Pons (tissue), 1 donor: ENCODE results near the gene GEN1.

Source experiments
- DNase-seq: peaks from one replicate; pipeline ENCODE4 v3.0.0-alpha.2; 2016; ENCODE audit warnings: low spot score

Gene GEN1

DNA sequence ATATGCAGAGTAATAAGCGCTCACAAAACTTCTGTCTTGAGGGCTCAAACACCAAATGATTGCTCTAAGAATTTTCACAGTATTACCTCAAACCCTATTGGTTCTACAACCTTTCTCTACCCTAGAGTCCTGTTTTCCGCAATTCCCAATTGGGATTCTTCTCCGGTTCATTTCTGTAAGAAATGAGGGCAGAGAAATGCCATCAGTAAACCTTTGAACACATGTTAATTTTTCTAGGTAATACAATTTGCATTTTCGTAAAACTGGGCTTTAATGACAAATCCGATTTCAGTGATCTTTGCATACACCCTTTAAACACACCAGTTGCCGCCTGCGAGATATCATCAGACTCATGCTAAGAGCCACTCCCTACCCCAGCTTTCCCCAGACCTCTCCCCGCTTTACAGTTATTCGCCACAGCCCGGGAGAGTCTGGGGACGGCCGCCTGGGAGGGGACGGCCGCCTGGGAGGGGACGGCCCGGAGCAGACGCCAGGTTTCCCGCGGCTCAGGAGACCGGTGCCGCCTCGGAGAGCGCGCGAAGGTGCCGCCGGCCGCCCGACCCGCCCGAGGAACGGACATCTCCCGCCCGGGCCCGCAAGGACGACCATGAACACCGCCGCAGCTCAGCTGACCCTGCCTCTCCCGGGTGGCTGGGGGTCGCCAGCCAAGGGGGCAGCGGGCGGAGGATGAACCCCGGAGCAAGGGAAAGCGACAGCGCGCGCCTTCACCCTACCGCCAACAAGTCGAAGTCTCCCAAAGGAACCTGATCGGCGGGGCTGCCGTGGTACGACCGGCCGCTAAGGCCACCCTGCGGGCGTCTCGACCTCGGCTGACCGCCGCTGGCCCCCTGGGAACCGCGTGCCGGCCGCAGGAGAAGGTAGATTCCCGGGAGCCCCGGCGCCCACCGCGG, 791 bp upstream of the GEN1 start:
- peak; percentile 10 for DNase-seq

DNA sequence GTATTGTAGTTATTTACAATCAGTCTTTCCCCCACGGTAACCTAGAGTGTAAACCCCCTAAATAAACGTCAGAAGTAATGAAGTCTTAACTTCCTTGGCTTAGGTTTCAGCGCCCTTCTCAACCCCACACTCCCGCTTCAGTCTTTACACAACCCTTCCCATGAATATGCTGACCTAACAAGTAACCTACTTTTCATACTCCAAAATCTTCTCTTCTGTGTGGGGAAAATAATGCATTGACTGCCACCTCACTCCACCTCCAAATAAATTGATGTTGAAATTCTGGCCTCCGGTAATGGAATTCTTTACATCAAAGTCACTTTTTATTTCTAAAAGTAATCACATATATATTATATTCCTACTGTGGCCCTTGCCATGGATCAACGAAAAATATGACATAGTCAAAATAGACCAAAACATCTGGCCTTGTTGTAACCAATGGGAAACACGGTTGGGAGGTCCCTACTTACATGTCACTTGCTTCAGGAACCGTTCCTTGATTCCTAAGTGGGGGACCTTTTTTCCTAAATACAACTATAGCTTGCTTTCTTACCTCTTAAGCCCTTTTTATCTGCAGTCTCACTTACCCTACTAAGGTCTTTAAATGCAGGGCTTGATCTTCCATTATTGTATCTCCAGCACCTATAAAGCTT, 961 bp downstream of the GEN1 start:
- no peak for DNase-seq

DNA sequence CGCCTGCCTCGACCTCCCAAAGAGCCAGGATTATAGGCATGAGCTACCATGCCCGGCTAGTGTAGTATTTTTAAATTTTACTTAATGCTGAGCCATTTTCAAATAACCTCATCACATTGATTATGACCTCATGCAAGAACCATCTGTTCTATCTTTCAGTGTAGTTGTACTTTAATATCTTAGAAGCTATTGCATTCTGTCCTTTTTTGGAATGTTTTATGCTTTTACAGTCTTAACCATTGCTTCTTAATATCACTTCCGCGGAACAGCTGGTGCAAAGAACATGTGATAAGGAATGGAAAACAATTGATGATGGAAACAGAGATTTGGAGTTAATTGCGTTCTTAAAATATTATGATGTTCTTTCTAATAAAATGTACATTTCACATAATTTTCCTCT, 2.7 kb downstream of the GEN1 start:
- DNase-seq: no peak

DNA sequence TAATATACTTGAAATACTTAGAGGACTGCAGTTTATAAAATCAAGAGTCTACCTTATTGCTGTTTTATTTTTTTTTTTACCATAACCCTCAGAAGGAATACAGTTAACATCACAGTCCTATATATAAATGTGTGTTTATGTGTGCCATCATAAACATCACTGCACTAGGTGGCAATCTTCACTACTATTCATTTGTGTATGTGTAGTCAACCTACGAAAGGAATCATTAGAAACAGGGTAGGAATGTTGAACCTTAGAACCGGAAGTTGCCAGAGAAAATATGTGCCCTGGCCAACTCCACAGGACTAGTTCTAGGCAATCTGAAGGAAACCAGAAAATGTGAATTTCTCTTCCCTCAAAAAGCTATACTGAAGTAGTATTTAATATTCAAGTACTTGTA, 3.4 kb downstream of the GEN1 start:
- DNase-seq: no peak

DNA sequence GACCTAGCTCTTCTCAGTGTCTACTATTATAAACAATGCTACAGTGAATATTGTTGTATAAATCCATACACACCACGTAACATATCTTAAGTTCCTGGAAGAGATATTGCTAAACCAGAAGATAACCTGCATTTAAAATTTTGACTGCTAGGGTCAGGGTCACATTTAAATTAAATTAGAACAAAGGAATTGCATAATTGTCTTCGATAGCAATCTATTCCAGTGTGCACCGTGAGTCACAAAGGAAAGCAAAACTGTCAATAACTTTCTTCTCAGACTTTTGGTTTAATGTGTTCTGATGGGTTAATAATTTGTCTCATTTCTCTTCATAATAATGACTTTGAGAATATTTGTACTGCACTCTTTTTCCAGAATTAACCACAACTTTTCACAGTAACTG, 4.2 kb downstream of the GEN1 start:
- no peak for DNase-seq

DNA sequence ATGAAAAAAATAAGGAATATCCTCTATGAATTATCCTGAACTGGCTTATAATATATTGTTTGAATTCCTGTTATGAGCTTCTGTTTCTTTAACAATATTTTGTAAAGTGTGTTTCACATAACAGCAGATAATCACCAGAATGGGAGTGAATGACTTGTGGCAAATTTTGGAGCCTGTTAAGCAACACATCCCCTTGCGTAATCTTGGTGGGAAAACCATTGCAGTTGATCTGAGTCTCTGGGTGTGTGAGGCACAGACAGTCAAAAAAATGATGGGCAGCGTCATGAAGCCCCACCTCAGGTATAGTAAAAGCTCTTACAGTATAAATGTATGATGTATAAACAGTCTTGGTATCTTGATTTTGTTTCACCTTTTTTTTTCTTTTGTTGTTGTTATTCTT, 5.9 kb downstream of the GEN1 start:
- no peak for DNase-seq

DNA sequence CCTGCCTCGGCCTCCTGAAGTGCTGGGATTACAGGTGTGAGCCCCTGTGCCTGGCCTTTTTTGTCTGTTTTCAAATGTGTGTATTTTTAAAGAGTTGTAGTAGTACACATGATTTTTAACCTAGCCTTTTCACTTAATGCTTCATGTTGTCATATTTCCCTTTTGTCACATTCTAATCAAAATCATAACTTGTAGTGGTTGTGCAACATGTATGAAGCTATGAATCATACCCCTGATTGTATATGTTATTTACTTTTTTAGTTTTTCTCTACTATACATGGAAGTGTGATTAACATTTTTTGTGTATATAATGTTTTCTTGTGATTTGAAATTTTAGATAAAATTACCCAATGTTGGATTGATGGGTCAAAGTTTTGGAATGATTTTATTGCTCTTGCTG, 8.5 kb downstream of the GEN1 start:
- no peak for DNase-seq

DNA sequence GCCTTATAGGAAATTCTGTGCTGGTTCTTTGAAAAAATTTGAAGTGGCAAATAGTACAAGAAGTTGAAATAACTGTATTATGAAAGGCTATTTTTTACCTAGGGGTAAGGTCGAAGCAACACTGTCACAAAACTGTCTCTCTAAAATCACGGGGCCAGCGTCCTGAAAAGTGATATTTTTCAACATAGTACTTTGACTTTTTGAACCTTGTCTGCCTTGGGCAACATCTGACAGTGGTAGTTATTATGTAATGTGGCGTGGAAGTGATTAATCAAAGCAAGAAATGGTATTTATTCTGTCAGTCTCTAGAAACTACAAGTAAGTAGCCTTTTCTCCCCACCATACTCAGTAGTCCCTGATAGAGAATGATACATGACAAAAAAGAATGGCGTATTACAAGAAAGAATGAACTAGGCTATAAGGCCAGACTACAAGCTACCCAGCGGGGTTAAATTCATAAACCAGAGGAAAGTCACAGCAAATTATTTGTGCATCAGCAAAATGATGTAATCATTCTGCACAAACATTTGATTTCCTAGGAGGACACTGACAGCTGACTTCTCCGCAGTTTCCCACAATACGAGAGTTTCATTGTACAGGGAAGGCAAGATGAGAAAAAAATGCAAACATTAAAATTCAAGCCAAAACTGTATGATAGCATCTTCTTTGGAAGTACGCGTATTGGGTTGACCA, 9.8 kb downstream of the GEN1 start:
- DNase-seq: no peak

DNA sequence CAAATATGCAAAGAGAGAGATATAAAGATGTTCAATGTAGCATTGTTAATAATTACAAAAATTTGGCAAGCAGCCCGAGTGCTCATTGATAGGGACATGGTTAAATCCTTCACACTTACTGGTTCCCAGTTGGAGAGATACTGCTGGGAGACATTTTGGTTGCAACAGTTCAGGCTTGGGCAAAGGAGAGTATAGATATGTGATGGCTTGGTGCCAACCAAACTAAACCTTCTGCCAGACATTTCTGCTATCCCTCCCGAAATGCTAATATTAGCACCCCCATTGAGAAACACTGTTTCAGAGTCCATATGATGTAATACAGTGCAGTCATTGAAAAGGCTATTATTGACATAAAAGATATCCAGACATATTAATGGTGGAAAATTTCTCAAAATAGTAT, 11.5 kb downstream of the GEN1 start:
- no peak for DNase-seq

DNA sequence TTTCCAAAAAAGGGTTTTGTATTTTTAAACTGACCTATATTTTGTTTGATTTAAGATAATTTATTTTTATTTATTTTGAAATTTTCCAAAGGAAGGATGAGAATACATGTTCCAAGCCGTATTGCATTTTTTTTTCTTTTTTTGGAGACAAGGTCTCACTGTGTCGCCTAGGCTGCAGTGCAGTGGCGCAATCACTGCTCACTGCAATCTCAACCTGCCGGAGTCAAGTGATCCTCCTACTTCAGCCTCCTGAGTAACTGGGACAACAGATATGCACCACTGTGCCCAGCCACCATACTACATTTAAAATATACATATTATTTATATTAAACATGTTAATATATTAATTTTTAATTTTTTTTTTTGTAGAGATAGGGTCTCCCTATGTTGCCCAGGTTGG, 15.0 kb downstream of the GEN1 start:
- no peak for DNase-seq

DNA sequence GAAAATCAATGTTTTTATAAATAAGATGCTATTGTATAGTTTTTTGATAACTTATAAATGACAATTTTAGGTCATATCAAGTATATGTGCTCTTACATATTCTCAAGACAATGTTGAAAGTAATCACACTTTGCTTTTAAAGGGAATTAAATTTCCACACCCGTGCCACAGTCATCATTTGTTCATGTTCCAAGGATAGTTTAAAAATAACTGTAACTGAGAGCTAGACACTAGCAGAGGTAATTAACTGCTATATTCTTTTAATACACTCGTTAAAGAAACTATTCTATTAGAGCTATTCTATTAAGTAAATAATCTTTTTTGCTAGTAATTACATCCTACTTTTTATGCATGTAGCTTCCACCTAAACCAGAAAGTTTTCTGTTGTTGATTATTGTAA, 18.0 kb downstream of the GEN1 start:
- no peak for DNase-seq

DNA sequence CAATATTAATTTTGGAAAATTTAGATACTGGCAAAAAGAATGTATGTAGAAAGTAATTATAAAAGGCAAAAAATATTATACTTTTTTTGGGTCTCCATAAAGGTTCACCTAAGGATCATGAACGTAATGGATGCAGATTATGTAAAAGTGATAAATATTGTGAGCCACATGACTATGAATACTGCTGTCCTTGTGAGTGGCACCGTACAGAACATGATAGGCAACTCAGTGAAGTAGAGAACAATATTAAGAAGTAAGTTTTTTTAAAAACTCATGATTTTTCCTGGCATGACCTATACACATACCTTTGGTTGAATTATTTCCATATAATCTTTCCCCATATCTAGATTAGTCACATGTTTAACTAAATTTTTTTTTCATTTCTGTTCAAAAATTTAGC, 18.6 kb downstream of the GEN1 start:
- DNase-seq: no peak

DNA sequence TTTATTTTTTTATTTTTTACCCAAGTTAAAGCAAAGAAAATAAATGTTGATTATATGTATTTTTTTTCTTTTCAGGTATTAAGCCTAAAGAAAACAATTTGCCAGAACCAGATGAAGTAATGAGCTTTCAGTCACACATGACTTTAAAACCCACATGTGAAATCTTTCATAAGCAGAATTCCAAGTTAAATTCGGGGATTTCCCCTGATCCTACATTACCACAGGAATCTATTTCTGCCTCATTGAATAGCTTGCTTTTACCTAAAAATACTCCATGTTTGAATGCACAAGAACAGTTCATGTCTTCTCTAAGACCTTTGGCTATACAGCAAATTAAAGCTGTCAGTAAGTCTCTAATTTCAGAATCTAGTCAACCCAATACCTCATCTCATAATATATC, 26.6 kb downstream of the GEN1 start:
- no peak for DNase-seq

DNA sequence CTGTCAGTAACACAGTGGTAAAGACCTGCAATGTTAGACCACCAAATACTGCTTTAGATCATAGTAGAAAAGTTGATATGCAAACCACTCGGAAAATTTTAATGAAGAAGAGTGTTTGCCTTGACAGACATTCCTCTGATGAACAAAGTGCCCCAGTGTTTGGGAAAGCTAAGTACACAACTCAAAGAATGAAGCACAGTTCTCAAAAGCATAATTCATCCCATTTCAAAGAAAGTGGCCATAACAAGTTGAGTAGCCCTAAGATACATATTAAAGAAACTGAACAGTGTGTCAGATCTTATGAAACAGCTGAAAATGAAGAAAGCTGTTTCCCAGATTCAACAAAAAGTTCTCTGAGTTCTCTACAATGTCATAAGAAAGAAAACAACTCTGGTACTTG, 27.5 kb downstream of the GEN1 start:
- DNase-seq: no peak

DNA sequence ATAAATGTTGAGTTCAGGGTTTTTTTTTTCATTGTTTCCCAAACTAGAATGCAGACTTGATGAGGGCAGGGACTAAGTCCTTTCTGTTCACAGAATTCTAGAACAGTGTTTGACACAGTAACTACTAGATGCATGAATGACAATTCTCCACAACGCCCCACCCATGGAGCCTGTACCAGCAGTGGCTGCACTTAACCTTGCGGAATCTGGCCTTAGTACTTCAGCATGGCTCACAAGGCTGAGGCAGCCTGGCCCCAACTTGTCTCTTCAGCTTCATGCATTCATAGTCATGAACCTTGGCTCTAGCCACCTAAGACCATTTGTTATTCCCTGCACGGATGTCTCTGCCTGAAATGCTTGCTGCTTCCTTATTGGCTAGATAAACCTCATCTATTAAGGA, 32.8 kb downstream of the GEN1 start:
- DNase-seq: no peak

DNA sequence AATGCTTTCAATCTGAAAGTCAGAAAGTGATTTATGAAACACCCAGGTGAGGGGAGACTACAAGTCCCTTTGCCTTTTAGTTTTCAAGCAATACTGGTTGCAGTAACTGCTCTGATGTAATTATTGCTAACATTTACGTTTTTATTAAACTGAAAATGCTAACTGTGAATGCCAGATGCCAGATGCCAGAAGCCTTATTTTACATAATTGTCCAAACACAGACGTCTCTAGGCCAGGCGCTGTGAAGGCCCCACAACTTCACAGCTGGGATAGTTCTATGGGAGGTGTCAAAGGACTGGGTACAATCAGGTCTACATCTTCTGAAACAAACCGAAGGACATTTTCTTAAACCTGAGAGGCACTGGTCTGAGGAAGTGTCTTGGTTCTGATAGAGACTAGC, 34.8 kb downstream of the GEN1 start:
- no peak for DNase-seq

DNA sequence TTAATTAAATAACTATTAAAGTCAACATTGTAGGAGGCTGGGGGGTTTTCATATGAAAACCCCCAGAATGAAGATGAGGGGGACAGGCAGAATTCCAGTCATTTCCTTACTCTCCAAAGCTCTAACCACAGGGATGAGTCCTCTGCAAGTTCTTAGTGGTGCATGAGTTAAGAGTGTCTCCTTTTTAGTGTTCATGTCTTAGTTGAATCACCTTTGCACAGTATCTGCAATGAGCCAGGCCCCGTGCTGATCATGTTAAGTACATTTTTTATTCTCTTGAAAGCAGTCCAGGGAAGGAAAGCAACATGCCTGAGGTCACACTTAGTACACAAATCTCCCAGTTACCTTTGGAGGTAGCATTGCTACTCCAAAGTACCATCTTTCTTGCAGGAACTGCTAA, 36.6 kb downstream of the GEN1 start:
- no peak for DNase-seq

DNA sequence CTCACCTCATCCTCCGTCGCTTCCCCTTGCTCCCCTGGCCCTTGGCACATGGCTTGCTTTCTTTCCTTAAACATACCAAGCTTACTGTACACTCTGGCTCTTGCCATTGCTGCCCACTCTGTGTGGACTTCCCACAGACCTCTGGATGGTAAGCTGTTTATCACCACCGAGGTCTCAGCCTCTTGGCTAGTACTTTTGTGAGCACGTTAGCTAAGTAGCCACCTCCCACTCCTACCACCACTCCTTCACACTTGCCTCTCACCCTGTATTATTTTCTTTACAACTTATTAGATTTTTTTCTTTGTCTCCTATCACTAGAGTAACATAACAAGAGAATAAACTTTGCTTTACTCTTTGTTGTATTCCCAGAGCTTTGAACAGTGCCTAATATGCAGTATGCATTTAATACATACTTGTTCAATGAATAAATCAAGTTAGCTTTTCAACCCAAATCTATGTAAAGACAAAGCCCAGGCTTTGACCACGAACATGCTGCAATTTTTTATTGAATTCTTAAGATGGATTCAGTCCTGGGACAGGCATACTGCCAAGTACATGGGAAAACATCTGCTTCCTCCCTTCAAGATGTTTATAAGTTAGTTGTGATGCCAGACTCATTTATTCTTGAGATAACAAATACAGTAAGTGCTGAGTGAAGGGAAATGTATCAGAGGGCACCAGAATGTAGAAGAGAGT, 37.3 kb downstream of the GEN1 start:
- no peak for DNase-seq

DNA sequence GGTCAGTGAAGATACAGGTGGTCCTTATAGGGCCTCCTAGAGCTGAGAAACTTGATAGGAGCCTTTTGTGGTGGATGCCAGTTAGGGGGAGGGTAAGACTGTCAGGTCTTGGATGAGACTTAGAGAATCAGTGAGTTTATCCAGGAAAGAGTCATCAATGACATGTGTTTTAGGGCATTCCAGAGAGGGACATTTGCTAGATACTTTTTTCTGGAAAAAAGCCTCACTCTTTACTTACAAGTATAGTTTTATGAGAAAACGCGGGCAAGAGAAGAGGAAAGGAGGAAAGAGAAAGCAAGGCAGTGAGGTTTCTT, 37.8 kb downstream of the GEN1 start:
- no peak for DNase-seq

DNA sequence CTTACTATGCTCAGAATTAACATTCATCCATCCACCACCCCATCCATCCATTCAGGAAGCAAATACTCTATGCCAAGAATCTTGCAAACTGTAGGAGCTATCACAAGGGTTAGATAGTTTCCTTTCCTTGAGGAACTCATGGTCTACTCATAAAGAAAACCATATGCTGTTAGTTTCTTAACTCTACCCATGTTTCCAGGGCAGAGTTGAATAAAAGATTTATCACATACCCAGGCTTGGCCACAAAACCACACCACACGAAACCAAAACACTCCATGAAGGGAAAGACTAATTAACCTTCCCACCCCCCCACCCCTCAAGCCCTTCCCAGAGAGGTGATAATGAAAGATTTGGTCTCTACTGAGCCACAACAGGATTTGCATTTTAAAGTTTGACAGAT, 38.6 kb downstream of the GEN1 start:
- no peak for DNase-seq

DNA sequence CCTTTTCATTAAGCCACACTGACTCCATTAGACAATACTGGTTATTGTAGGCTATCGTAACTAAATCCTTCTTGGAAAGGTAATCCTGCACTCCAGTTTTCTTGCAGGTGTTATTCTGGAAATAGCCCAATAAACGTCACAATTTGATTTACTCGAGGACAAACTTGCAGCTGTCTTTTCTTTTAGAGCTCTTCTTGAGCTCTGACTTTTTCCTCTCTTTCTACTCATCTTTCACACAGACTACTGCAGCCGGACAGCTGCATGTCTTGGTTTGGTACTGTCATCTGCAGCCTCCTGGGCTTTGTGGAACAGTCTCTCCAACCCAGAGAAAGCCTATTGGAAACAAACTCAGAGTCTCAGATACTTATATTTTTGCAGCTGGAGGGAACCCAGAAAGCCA, 39.4 kb downstream of the GEN1 start:
- no peak for DNase-seq

DNA sequence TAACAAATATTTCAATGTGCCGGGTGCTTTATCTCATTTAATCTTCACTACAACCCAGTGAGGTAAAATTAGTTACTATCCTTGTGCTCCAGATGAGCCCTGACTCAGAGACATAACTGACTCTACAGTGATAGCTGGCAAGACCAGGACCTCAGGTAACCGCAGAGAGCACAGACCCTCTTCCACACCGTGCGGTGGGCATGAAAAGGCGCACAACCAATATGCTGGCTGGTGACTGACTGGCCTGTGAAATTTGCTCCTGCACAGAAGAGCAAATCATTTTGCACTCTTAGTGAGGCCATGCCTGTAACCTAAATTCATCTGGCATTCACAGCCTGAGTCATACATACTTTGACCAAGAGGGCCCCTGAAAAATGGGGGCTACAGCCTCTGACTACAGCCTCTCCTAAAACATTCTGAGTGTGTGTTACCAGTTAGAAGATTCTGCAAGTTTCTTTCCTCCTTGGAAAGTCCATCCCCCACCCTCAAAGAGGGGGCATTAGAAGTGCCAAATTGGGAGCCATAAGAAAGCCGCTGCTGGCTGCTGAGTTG, 39.9 kb downstream of the GEN1 start:
- no peak for DNase-seq
